ENCODE measurements around the gene KIF6. TPM values are rescaled to one million over a fixed set of nuclear protein-coding genes. Genes with fewer than 3 reads are reported as not detected.
A peak's percentile ranks its signal among the peaks of the same experiment; 100 is the strongest.

The KIF6 gene
- total and polyA plus RNA-seq, 4 donors: 1.1 to 7.8 (median 4.5) TPM

DNA sequence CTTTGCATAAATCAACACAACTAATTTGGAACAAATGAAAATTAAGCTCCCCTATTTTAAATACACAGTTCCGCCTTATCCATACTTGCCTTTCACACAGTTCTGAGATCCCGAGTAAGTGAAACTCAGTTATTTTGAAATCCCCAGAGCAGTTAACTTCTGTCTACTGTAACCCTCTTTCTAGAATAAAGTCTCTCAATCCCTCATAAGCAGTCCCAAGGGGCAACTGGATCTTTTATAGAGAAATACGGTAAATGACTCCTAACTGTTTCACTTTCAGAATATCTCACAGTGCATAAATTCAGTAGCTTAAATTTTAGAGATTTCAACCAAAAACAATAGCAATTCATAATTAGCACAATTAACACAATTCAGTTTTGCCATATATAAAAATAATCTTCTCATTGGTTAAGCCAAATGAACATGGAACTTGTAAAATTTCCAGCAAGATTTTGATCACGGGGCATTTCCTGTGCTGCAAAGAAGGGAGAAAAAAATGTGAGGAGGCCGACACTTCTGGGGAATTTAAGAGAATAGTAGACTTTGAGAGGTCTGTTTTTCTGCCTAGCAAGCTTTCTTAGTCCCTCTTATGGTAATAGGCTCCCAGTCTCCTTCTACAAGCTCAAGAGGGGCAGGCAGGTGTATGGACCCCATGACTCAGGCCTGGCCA is 78.3 kb downstream of the KIF6 start:
- no peak overlapping the region for H3K4me3 ChIP-seq
- H3K9me3 ChIP-seq (ENCODE audit: control insufficient read depth in 4 of 4, insufficient read depth in 3 of 4, low read length in 3 of 4): no peaks in the 10 kb centered on the region
- TF ChIP-seq, protein P1, sequence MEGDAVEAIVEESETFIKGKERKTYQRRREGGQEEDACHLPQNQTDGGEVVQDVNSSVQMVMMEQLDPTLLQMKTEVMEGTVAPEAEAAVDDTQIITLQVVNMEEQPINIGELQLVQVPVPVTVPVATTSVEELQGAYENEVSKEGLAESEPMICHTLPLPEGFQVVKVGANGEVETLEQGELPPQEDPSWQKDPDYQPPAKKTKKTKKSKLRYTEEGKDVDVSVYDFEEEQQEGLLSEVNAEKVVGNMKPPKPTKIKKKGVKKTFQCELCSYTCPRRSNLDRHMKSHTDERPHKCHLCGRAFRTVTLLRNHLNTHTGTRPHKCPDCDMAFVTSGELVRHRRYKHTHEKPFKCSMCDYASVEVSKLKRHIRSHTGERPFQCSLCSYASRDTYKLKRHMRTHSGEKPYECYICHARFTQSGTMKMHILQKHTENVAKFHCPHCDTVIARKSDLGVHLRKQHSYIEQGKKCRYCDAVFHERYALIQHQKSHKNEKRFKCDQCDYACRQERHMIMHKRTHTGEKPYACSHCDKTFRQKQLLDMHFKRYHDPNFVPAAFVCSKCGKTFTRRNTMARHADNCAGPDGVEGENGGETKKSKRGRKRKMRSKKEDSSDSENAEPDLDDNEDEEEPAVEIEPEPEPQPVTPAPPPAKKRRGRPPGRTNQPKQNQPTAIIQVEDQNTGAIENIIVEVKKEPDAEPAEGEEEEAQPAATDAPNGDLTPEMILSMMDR (IDR thresholded peaks at IDR 0.05; ENCODE audit: control extremely low read depth, extremely low read depth): no peak
- H3K27me3 ChIP-seq (ENCODE audit: control insufficient read depth in 3 of 3, insufficient read depth in 3 of 3, low read length in 2 of 3): no peaks in the 10 kb centered on the region
- 81 to 92% methylated on average over 5 of the region's 5 CpGs for WGBS, 2 donors
- no peak overlapping the region for H3K9ac ChIP-seq (ENCODE audit: insufficient read depth in 1 of 2, low read length in 2 of 2)
- ATAC-seq (ENCODE audit: insufficient read depth, low FRiP score) (no peak), DNase-seq (peak in 1 of 3 donors; percentile 18)
- H3K27ac ChIP-seq (ENCODE audit: low read depth in 1 of 2, low read length in 1 of 2): no peak overlapping the region
- no peaks in the 10 kb centered on the region for H3K36me3 ChIP-seq (ENCODE audit: control insufficient read depth in 4 of 4, insufficient read depth in 4 of 4, low read length in 4 of 4)
- peaks cover 0 to 19% (median 0%) of the 10 kb centered on the region in 5 donors for H3K4me1 ChIP-seq (ENCODE audit: control insufficient read depth in 5 of 5, insufficient read depth in 5 of 5, low read length in 5 of 5)

DNA sequence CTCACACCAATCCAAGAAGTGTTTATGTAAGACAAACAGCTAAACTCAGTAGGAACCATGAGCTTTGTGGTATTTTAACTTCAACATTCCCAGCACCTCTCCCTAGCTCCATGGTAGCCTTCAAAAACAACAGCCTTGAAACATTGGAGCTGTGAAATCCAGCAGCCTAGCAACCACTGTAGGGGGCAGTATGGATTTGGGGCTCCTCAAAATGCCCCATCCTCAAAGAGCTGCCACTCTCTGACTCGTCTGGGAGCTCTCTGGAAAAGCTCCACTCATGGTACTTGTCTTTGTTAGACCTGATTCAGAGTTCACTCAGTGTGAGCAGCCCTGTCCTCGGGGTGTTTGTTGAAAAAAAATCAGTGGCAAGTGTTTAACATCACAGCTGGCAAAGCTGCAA is 82.9 kb downstream of the KIF6 start:
- no peak overlapping the region for H3K9ac ChIP-seq (ENCODE audit: insufficient read depth in 1 of 2, low read length in 2 of 2)
- peaks cover 0 to 5% (median 0%) of the 10 kb centered on the region in 5 donors for H3K4me1 ChIP-seq (ENCODE audit: control insufficient read depth in 5 of 5, insufficient read depth in 5 of 5, low read length in 5 of 5)
- no peaks in the 10 kb centered on the region for H3K27me3 ChIP-seq (ENCODE audit: control insufficient read depth in 3 of 3, insufficient read depth in 3 of 3, low read length in 2 of 3)
- H3K9me3 ChIP-seq (ENCODE audit: control insufficient read depth in 4 of 4, insufficient read depth in 3 of 4, low read length in 3 of 4): no peaks in the 10 kb centered on the region
- DNase-seq (no peak), ATAC-seq (ENCODE audit: insufficient read depth, low FRiP score) (no peak)
- WGBS, 2 donors: 56 to 73% methylated on average over 2 of the region's 2 CpGs
- H3K4me3 ChIP-seq: no peak overlapping the region
- H3K36me3 ChIP-seq (ENCODE audit: control insufficient read depth in 4 of 4, insufficient read depth in 4 of 4, low read length in 4 of 4): no peaks in the 10 kb centered on the region
- no peak overlapping the region for H3K27ac ChIP-seq (ENCODE audit: low read depth in 1 of 2, low read length in 1 of 2)
- TF ChIP-seq, protein P1 (IDR thresholded peaks at IDR 0.05; ENCODE audit: control extremely low read depth, extremely low read depth): no peak

DNA sequence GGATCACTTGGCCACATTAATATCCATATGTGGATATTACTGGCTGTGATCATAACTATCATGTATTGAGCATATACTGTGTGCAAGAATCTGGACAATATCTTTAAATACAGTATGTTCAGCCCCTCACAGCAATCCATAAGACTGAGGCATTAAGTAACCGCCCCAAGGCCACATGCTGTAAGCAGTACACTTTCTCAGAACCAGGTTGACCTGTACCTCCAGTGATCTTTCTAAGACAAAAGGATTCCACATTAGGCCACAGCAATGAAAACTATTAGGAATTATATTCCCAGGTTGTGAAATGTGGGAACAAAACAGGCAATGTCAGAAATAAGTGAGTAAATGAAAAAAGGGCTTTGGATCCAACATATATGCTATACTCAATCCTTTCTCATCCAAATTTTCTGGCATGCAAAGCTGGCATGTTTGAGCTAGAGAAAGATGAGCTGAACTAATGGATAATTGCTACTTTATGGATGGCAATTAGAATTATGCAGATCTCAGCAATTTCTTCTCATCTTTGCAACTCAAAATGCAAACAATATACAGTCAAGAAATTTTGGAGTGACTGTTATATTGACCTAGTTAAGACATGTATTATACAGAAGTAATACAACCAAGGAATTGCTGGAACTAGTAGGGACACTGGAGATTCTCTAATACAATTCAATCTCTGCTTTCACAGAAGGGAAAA is 86.9 kb downstream of the KIF6 start:
- TF ChIP-seq, protein P1 (IDR thresholded peaks at IDR 0.05; ENCODE audit: control extremely low read depth, extremely low read depth): no peak
- H3K9ac ChIP-seq (ENCODE audit: insufficient read depth in 1 of 2, low read length in 2 of 2): no peak overlapping the region
- ATAC-seq (ENCODE audit: insufficient read depth, low FRiP score): no peak
- no peak for DNase-seq
- 94 to 100% methylated on average over 1 of the region's 1 CpG for WGBS, 2 donors
- no peaks in the 10 kb centered on the region for H3K36me3 ChIP-seq (ENCODE audit: control insufficient read depth in 4 of 4, insufficient read depth in 4 of 4, low read length in 4 of 4)
- no peak overlapping the region for H3K27ac ChIP-seq (ENCODE audit: low read depth in 1 of 2, low read length in 1 of 2)
- no peaks in the 10 kb centered on the region for H3K27me3 ChIP-seq (ENCODE audit: control insufficient read depth in 3 of 3, insufficient read depth in 3 of 3, low read length in 2 of 3)
- H3K4me3 ChIP-seq: no peak overlapping the region
- H3K9me3 ChIP-seq (ENCODE audit: control insufficient read depth in 4 of 4, insufficient read depth in 3 of 4, low read length in 3 of 4): no peaks in the 10 kb centered on the region
- H3K4me1 ChIP-seq (ENCODE audit: control insufficient read depth in 5 of 5, insufficient read depth in 5 of 5, low read length in 5 of 5): peaks cover 0 to 9% (median 0%) of the 10 kb centered on the region in 5 donors

All from lung (tissue), 12 donors.